ENCODE results near the gene FOSB.

- TF ChIP-seq CTCF (conservative IDR thresholded peaks at IDR 0.05 in 1 of 2, IDR thresholded peaks at IDR 0.05 in 1 of 2; ENCODE audit: low read depth in 1 of 2, low read length in 2 of 2), result no peak
- no peak for TF ChIP-seq EZH2 (IDR thresholded peaks at IDR 0.05; ENCODE audit: low read length, missing control alignments)
Measured at GRCh38 chr19:45503909-45504308, 36.1 kb downstream of the FOSB start.

Measured in fibroblast of lung (primary cell).